HUES64 (cell line): ENCODE data around the gene DPPA3. TPM values are rescaled to one million over a fixed set of nuclear protein-coding genes. Genes with fewer than 3 reads are reported as not detected.
"Not testable (repeated sequence)": the region's sequence is repeated elsewhere in the genome, so short reads cannot be mapped to it uniquely, and the experiment has no call there.

ENCODE experiments used
- H3K27ac ChIP-seq: 2 replicates; pipeline ENCODE4 v1.7.0; 2013; ENCODE audit warnings: low read depth, low read length, inconsistent platforms
- H3K27me3 ChIP-seq: 2 replicates; pipeline ENCODE4 v1.6.1; 2013; ENCODE audit warnings: mild to moderate bottlenecking, low read length; ENCODE audit not compliant: insufficient read depth
- H3K36me3 ChIP-seq: 2 replicates; pipeline ENCODE4 v1.6.1; 2013; ENCODE audit warnings: mild to moderate bottlenecking, low read length; ENCODE audit not compliant: insufficient read depth
- H3K4me1 ChIP-seq: 2 replicates; pipeline ENCODE4 v1.6.1; 2013; ENCODE audit warnings: mild to moderate bottlenecking, low read length, moderate library complexity; ENCODE audit not compliant: insufficient read depth
- H3K4me3 ChIP-seq: 2 replicates; pipeline ENCODE4 v1.5.1; 2013; ENCODE audit warnings: mild to moderate bottlenecking, low read length, moderate library complexity
- H3K9ac ChIP-seq: 2 replicates; pipeline ENCODE4 v1.6.1; 2013; ENCODE audit warnings: mild to moderate bottlenecking, low read depth, low read length
- H3K9me3 ChIP-seq: 2 replicates; pipeline ENCODE4 v1.6.1; 2013; ENCODE audit warnings: low read depth, low read length; ENCODE audit not compliant: insufficient read depth
- WGBS: fragments of 150-250, 120-280 bp; methylation state at CpG from one replicate; pipeline ENCODE4 v1.1.7; 2013; ENCODE audit warnings: missing lambda C conversion rate; 5-methylcytosine and 5-hydroxymethylcytosine counted together
- polyA plus RNA-seq, 2 experiments: library from polyadenylated mRNA; stranded (reverse); fragments of 50-300 nt; gene quantifications; one replicate each; pipeline ENCODE4 v1.2.3, GENCODE V29; 2013

DPPA3 gene
- 1.0 TPM for polyA plus RNA-seq (2013, experiment 1 of 2)
- 0.76 TPM for polyA plus RNA-seq (2013, experiment 2 of 2)

DNA sequence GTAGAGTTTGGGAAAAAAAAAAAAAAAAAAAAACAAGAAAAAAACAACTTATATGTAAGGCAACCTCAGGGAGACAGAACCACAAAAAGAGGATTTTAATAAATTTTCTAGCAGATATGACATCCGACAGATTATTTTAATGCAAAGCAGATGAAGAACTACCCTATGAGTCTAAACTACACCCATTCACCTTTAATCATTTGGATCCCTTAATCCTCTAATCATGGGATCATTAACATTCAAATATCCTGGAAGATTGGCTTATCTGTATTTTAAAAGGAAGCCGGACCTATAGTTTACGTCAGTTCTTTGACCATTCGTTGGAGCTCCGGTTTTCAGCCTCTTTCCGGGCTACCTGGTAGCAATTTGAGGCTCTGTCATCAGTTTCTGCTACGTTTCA, at the start of gene DPPA3:
Gene DPPA3 (plus strand): TSS at position 301 of the 400 bp plus-strand sequence. CDS start 138 bp downstream, outside the sequence.
- H3K4me3 ChIP-seq, result no peak within 1 kb of the TSS
- no peaks in the 10 kb centered on the region for H3K27me3 ChIP-seq
- H3K27ac ChIP-seq, result no peak within 1 kb of the TSS
- H3K36me3 ChIP-seq, result no peaks in the 10 kb centered on the region
- no peak within 1 kb of the TSS for H3K9ac ChIP-seq
- peaks cover 17% of the 10 kb centered on the region for H3K4me1 ChIP-seq
- no peaks in the 10 kb centered on the region for H3K9me3 ChIP-seq
- 80% methylated on average over 7 of the region's 7 CpGs for WGBS

DNA sequence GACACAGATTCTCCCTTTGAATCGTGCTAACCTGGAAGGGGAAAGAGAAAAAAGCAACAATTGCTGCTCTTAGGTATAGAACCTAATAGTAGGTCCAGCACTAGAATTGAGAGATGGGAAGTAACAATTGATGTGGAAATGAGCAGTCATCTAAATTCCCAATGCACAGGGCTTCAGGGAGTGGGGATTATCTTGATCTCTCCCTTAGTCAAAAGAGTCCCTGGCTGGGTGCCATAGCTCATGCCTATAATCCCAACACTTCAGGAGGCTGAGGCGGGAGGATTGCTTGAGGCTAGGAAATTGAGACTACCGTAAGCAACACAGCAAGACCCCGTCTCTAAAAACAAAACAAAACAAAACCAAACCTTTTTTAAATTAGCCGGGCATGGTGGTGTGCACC, 49.5 kb upstream of the DPPA3 start:
- H3K9ac ChIP-seq, result no peak overlapping the region
- H3K4me3 ChIP-seq, result no peak overlapping the region
- H3K4me1 ChIP-seq, result no peaks in the 10 kb centered on the region
- H3K27ac ChIP-seq, result no peak overlapping the region
- no peaks in the 10 kb centered on the region for H3K9me3 ChIP-seq
- WGBS, result 67% methylated on average over 5 of the region's 5 CpGs
- H3K27me3 ChIP-seq, result no peaks in the 10 kb centered on the region
- no peaks in the 10 kb centered on the region for H3K36me3 ChIP-seq

DNA sequence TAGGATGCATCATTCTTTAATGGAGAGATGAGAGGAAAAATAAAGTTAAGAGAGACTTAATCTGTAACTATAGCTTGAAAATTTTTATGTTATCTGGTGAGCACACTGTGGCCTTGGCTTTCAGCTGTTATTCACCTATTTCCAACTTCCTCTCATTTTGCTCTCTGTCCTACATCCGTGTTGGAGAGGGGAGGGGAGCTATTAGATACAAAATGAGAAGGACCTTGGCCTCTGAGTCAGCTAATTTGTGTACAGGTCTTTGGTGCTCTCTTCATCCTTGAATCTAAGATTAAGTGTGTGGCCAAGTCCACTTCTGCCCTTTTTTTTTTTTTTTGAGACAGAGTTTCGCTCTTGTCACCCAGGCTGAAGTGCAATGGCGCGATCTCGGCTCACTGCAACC, 44.6 kb upstream of the DPPA3 start:
- Histone ChIP-seq H3K4me1 (no peaks in the 10 kb centered on the region), H3K27ac (no peak overlapping the region), H3K9ac (no peak overlapping the region), H3K4me3 (no peak overlapping the region), H3K27me3 (no peaks in the 10 kb centered on the region), H3K36me3 (no peaks in the 10 kb centered on the region), H3K9me3 (no peaks in the 10 kb centered on the region)
- 93% methylated on average over 4 of the region's 5 CpGs for WGBS

DNA sequence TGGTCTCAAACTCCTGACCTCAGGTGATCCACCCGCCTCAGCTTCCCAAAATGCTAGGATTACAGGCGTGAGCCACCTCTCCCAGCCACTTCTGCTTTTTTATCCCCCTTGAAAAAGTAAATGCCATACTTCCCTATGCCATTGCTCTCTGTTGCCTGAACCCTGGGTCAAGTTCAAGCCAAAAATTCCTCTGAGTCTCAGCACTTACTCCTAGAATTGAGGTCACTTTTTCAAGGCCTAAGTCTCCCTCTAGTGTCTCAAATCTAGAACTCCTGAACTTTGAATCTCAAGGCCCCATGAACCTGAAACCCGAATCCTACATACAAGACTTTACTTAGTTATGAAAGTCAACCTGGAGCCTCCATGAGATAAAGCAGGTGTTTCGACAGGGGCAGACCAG, 44.1 kb upstream of the DPPA3 start:
- 82% methylated on average over 4 of the region's 4 CpGs for WGBS
- H3K9me3 ChIP-seq, result no peaks in the 10 kb centered on the region
- no peak overlapping the region for H3K4me3 ChIP-seq
- H3K36me3 ChIP-seq, result no peaks in the 10 kb centered on the region
- no peak overlapping the region for H3K9ac ChIP-seq
- H3K27me3 ChIP-seq, result no peaks in the 10 kb centered on the region
- H3K4me1 ChIP-seq, result no peaks in the 10 kb centered on the region
- no peak overlapping the region for H3K27ac ChIP-seq

GRCh38 chr12:7668171-7668570, 43.1 kb upstream of the DPPA3 start:
- Histone ChIP-seq H3K9me3 (no peaks in the 10 kb centered on the region), H3K4me3 (no peak overlapping the region)
- 91% methylated on average over 5 of the region's 5 CpGs for WGBS

DNA sequence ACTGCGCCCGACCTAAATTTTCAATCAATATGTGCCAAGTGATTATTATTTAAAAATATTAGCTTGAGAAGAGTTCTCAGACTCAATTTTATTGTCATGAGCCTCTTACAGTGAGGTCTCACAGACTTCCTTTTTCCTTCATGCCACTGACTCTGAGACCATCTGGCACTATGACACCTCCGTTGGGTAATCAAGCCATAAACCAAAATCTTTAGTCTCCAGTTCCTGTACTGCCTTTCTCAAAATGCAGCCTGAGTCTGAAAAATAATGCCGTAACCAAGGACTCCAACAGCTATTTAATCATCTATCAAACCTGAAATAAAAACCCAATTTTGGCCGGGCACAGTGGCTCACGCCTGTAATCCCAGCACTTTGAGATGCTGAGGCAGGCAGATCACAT, 35.8 kb upstream of the DPPA3 start:
- not testable (repeated sequence) for H3K4me3 ChIP-seq, H3K4me1 ChIP-seq, H3K9ac ChIP-seq, H3K27ac ChIP-seq, H3K27me3 ChIP-seq, H3K36me3 ChIP-seq, H3K9me3 ChIP-seq
- 89% methylated on average over 6 of the region's 6 CpGs for WGBS

More at GRCh38 chr12:7668171-7668570, 43.1 kb upstream of the DPPA3 start:
- Histone ChIP-seq H3K9ac (no peak overlapping the region), H3K4me1 (no peaks in the 10 kb centered on the region), H3K27ac (no peak overlapping the region), H3K27me3 (no peaks in the 10 kb centered on the region), H3K36me3 (no peaks in the 10 kb centered on the region)

DNA sequence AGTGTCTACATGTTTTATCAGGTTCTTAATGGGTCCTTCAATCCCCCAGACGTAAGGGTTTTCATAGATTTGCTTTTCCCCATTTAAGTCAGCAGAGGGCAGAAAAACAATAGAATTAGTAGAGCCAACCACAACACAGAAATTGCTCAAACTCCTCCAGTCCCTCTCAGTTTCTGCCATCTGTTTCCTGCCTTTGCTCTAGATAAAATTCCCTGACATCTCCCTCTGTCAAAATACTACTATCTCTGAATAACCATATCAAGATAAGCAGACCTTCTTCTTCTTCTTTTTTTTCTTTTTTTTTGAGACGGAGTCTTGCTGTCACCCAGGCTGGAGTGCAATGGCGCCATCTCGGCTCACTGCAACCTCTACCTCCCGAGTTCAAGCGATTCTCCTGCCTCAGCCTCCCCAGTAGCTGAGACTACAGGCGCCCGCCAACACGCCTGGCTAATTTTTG, 33.8 kb upstream of the DPPA3 start:
- not testable (repeated sequence) for H3K9me3 ChIP-seq, H3K9ac ChIP-seq, H3K27ac ChIP-seq, H3K4me1 ChIP-seq, H3K4me3 ChIP-seq, H3K36me3 ChIP-seq, H3K27me3 ChIP-seq
- WGBS, result 67% methylated on average over 9 of the region's 9 CpGs

DNA sequence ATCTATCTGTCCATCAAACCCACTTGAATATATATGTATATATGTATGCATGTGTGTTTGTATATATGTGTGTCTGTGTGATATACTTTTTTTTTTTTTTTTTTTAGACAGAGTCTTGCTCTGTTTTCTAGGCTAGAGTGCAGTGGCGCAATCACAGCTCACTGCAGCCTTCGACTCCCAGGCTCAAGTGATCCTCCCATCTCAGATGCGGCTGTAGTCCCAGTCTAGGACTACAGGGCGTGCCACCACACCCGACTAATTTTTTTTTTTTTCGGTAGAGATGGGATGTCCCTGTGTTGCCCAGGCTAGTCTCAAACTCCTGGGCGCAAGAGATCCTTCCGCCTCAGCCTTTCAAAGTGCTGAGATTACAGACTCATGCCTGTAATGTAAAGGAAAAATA, 32.5 kb upstream of the DPPA3 start:
- Histone ChIP-seq H3K27ac (no peak overlapping the region), H3K4me3 (no peak overlapping the region), H3K27me3 (no peaks in the 10 kb centered on the region), H3K4me1 (no peaks in the 10 kb centered on the region; the same call in 1 of the 2 replicates), H3K9ac (no peak overlapping the region), H3K36me3 (no peaks in the 10 kb centered on the region), H3K9me3 (no peaks in the 10 kb centered on the region)
- 98% methylated on average over 8 of the region's 8 CpGs for WGBS

GRCh38 chr12:7679251-7680045, 31.8 kb upstream of the DPPA3 start:
- no peak overlapping the region for H3K27ac ChIP-seq
- WGBS, result 89% methylated on average over 9 of the region's 9 CpGs
- H3K36me3 ChIP-seq, result no peaks in the 10 kb centered on the region
- H3K9ac ChIP-seq, result no peak overlapping the region
- H3K9me3 ChIP-seq, result no peaks in the 10 kb centered on the region
- H3K27me3 ChIP-seq, result no peaks in the 10 kb centered on the region
- H3K4me3 ChIP-seq, result no peak overlapping the region
- H3K4me1 ChIP-seq, result no peaks in the 10 kb centered on the region; the same call in 1 of the 2 replicates

DNA sequence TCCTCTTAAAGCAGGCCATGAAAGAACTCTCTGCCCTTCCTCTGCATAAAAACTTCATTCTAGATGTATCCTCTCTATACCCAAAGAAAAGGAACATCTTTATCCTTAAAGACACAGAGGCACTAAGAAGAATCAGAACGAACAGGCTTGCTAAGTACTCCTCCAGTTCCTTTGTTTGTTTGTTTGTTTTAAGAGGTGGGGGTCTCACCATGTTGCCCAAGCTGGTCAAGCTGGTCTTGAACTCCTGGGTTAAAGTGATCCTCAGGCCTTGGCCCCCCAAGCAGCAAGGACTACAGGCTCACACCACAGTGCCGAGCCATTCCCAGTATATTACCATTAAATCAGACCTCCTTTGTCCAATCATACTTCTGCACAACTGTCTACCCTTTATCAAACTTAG, 29.7 kb upstream of the DPPA3 start:
- Histone ChIP-seq H3K4me3 (no peak overlapping the region), H3K9me3 (no peaks in the 10 kb centered on the region), H3K4me1 (no peaks in the 10 kb centered on the region; the same call in 1 of the 2 replicates), H3K27ac (no peak overlapping the region), H3K36me3 (no peaks in the 10 kb centered on the region), H3K9ac (no peak overlapping the region), H3K27me3 (no peaks in the 10 kb centered on the region)
- 48% methylated on average over 2 of the region's 2 CpGs for WGBS

- Histone ChIP-seq H3K27me3 (no peaks in the 10 kb centered on the region), H3K4me1 (peaks cover 19% of the 10 kb centered on the region), H3K4me3 (no peak overlapping the region), H3K9ac (no peak overlapping the region), H3K36me3 (no peaks in the 10 kb centered on the region), H3K27ac (no peak overlapping the region), H3K9me3 (no peaks in the 10 kb centered on the region)
- 75% methylated on average over 6 of the region's 6 CpGs for WGBS
Observed at GRCh38 chr12:7693793-7694192, 17.4 kb upstream of the DPPA3 start.
